Neural progenitor cell (in vitro differentiated cells): ENCODE data around the gene PTPRK.

ENCODE experiments used
- EZH2phosphoT487 ChIP-seq: fragments of 200-600 bp; sonication (generic); IDR thresholded peaks from 2 replicates; pipeline ENCODE4 v1.6.1; 2017; ENCODE audit warnings: antibody characterized with exemption
- TF ChIP-seq, protein P1 (sequence below): fragments of 200-600 bp; sonication (generic); IDR thresholded peaks from 2 replicates; pipeline ENCODE4 v1.5.1; 2017; ENCODE audit warnings: antibody characterized with exemption, mild to moderate bottlenecking

DNA sequence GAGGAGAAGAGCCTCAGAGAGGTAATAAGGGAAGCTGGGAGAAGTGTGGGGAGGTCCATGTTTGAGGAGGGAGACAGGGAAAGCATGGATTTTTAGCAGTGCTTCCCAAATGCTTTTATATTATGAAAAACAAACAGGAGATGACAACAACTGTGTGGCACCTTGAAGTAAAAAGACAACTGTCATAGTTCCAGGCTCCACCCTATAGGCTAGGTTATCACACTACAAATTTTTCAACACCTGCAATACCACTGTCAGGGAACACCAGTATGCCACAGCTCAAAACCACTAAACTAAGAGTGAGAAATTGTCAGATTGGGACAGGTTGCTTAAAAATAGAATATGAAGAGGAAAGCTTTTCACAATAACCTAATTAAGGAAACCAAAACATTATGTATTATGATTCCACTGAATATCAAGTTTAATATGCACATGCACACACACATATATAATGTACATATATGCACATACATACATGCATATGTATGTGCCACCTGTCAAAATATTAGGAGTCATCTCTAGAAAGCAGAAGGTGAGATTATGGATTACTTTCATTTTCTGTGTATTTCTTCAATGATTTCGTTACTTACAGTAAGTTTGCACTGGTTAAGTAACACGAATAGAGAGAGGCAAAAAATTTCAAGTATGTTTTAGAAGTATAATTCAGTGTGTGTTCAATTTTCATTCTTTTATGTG is 261.2 kb downstream of the PTPRK start:
- TF ChIP-seq, protein P1, sequence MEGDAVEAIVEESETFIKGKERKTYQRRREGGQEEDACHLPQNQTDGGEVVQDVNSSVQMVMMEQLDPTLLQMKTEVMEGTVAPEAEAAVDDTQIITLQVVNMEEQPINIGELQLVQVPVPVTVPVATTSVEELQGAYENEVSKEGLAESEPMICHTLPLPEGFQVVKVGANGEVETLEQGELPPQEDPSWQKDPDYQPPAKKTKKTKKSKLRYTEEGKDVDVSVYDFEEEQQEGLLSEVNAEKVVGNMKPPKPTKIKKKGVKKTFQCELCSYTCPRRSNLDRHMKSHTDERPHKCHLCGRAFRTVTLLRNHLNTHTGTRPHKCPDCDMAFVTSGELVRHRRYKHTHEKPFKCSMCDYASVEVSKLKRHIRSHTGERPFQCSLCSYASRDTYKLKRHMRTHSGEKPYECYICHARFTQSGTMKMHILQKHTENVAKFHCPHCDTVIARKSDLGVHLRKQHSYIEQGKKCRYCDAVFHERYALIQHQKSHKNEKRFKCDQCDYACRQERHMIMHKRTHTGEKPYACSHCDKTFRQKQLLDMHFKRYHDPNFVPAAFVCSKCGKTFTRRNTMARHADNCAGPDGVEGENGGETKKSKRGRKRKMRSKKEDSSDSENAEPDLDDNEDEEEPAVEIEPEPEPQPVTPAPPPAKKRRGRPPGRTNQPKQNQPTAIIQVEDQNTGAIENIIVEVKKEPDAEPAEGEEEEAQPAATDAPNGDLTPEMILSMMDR, result no peak
- TF ChIP-seq EZH2phosphoT487, result no peak
